H9 (cell line): Measurements from ENCODE around the gene NOS3. TPM values are rescaled to one million over a fixed set of nuclear protein-coding genes. Genes with fewer than 3 reads are reported as not detected.
A peak's percentile ranks its signal among the peaks of the same experiment; 100 is the strongest.

Source experiments
- DNase-seq: peaks from one replicate; pipeline ENCODE4 v3.0.0-alpha.2; 2017
- H2AFZ ChIP-seq: one replicate; pipeline ENCODE4 v1.6.1; 2013; ENCODE audit warnings: mild to moderate bottlenecking, low read length, control low read depth, moderate library complexity
- H2AK5ac ChIP-seq: 2 replicates; pipeline ENCODE4 v1.6.1; 2013; ENCODE audit warnings: low read length, control low read depth, mixed read lengths; ENCODE audit not compliant: insufficient read length
- H2BK120ac ChIP-seq: one replicate; pipeline ENCODE4 v1.6.1; 2013; ENCODE audit warnings: low read depth, mild to moderate bottlenecking, low read length, control low read depth, inconsistent platforms; ENCODE audit not compliant: poor library complexity, severe bottlenecking
- H2BK12ac ChIP-seq: 2 replicates; pipeline ENCODE4 v1.6.1; 2013; ENCODE audit warnings: low read length, control low read depth, mixed read lengths, low read depth; ENCODE audit not compliant: insufficient read length
- H2BK15ac ChIP-seq: 2 replicates; pipeline ENCODE4 v1.6.1; 2013; ENCODE audit warnings: low read depth, low read length, control low read depth
- H2BK20ac ChIP-seq: one replicate; pipeline ENCODE4 v1.6.1; 2013; ENCODE audit warnings: low read depth, mild to moderate bottlenecking, low read length, control low read depth, inconsistent platforms; ENCODE audit not compliant: poor library complexity, severe bottlenecking
- H2BK5ac ChIP-seq: 2 replicates; pipeline ENCODE4 v1.6.1; 2013; ENCODE audit warnings: low read length, control low read depth, mixed read lengths; ENCODE audit not compliant: insufficient read length
- H3K14ac ChIP-seq: 2 replicates; pipeline ENCODE4 v1.6.1; 2013; ENCODE audit warnings: low read length, control low read depth; ENCODE audit not compliant: insufficient read depth
- H3K18ac ChIP-seq: 2 replicates; pipeline ENCODE4 v1.6.1; 2013; ENCODE audit warnings: low read depth, mild to moderate bottlenecking, mixed read lengths, low read length, control low read depth; ENCODE audit not compliant: insufficient read length
- H3K23ac ChIP-seq: 2 replicates; pipeline ENCODE4 v1.6.1; 2013; ENCODE audit warnings: low read length, control low read depth, mixed read lengths, low read depth; ENCODE audit not compliant: insufficient read length
- H3K23me2 ChIP-seq: 2 replicates; pipeline ENCODE4 v1.6.1; 2013; ENCODE audit warnings: low read depth, mild to moderate bottlenecking, mixed read lengths, low read length, control low read depth; ENCODE audit not compliant: insufficient read length, poor library complexity, severe bottlenecking
- H3K27ac ChIP-seq: 2 replicates; pipeline ENCODE4 v1.5.1; 2013; ENCODE audit warnings: low read length, control low read depth, mixed read lengths, low read depth; ENCODE audit not compliant: insufficient read length
- H3K27me3 ChIP-seq: 2 replicates; pipeline ENCODE4 v1.6.1; 2013; ENCODE audit warnings: low read length, control low read depth, inconsistent platforms; ENCODE audit not compliant: insufficient read depth
- H3K4ac ChIP-seq: 2 replicates; pipeline ENCODE4 v1.6.1; 2013; ENCODE audit warnings: low read depth, mild to moderate bottlenecking, control low read depth, inconsistent platforms, low read length, moderate library complexity
- H3K4me1 ChIP-seq: 2 replicates; pipeline ENCODE4 v1.6.1; 2013; ENCODE audit warnings: low read length, control low read depth, inconsistent platforms; ENCODE audit not compliant: insufficient read depth
- H3K4me2 ChIP-seq: 2 replicates; pipeline ENCODE4 v1.6.1; 2013; ENCODE audit warnings: low read length, control low read depth, mixed read lengths; ENCODE audit not compliant: insufficient read length, insufficient read depth
- H3K56ac ChIP-seq: 2 replicates; pipeline ENCODE4 v1.6.1; 2013; ENCODE audit warnings: low read depth, mild to moderate bottlenecking, mixed read lengths, low read length, control low read depth; ENCODE audit not compliant: insufficient read length
- H3K79me1 ChIP-seq: 2 replicates; pipeline ENCODE4 v1.6.1; 2013; ENCODE audit warnings: low read depth, mild to moderate bottlenecking, moderate library complexity, low read length, control low read depth, inconsistent platforms; ENCODE audit not compliant: insufficient read depth, poor library complexity, severe bottlenecking
- H3K79me2 ChIP-seq: 2 replicates; pipeline ENCODE4 v1.6.1; 2013; ENCODE audit warnings: low read length, control low read depth, inconsistent platforms; ENCODE audit not compliant: insufficient read depth
- H3K9ac ChIP-seq: 2 replicates; pipeline ENCODE4 v1.6.1; 2013; ENCODE audit warnings: low read length, control low read depth, mixed read lengths; ENCODE audit not compliant: insufficient read length; ENCODE audit errors: extremely low read depth
- H3K9me3 ChIP-seq: one replicate; pipeline ENCODE4 v1.6.1; 2013; ENCODE audit warnings: low read depth, low read length, inconsistent platforms; ENCODE audit not compliant: control insufficient read depth
- H3T11ph ChIP-seq: one replicate; pipeline ENCODE4 v1.6.1; 2013; ENCODE audit warnings: mild to moderate bottlenecking, low read length, control low read depth, inconsistent platforms
- H4K20me1 ChIP-seq: one replicate; pipeline ENCODE4 v1.6.1; 2013; ENCODE audit not compliant: control insufficient read depth, insufficient read length, insufficient read depth
- H4K5ac ChIP-seq: 2 replicates; pipeline ENCODE4 v1.6.1; 2013; ENCODE audit warnings: low read depth, mild to moderate bottlenecking, mixed read lengths, low read length, control low read depth; ENCODE audit not compliant: insufficient read length
- H4K8ac ChIP-seq: replicated peaks from 2 replicates; pipeline ENCODE4 v1.6.1; 2013; ENCODE audit warnings: low read length, control low read depth, mixed read lengths, low read depth; ENCODE audit not compliant: insufficient read length
- H4K91ac ChIP-seq: 2 replicates; pipeline ENCODE4 v1.6.1; 2013; ENCODE audit warnings: low read depth, mild to moderate bottlenecking, moderate library complexity, mixed read lengths, low read length, control low read depth; ENCODE audit not compliant: insufficient read length
- H3K27ac Mint-ChIP-seq, 3 experiments: 2 replicates in 2 of 3; 3 replicates in 1 of 3; pipeline ENCODE4 v1.8.0; 2020 to 2021; ENCODE audit warnings: mixed read lengths in 3 of 3, mild to moderate bottlenecking in 1 of 3, moderate library complexity in 1 of 3
- H3K27me3 Mint-ChIP-seq: 2 replicates; pipeline ENCODE4 v1.8.0; 2021; ENCODE audit warnings: low read depth, mild to moderate bottlenecking, moderate library complexity, mixed read lengths
- H3K36me3 Mint-ChIP-seq, 3 experiments: 2 replicates in 2 of 3; 3 replicates in 1 of 3; pipeline ENCODE4 v1.8.0; 2020 to 2021; ENCODE audit warnings: low read depth in 3 of 3, mixed read lengths in 3 of 3; ENCODE audit not compliant: insufficient read depth in 1 of 3
- H3K4me1 Mint-ChIP-seq, 2 experiments: 2 replicates each; pipeline ENCODE4 v1.8.0; 2020; ENCODE audit warnings: mixed read lengths in 2 of 2
- H3K4me3 Mint-ChIP-seq, 2 experiments: 2 replicates in 1 of 2; 3 replicates in 1 of 2; pipeline ENCODE4 v1.8.0; 2020 to 2021; ENCODE audit warnings: mild to moderate bottlenecking in 2 of 2, mixed read lengths in 2 of 2, moderate library complexity in 1 of 2
- H3K9me3 Mint-ChIP-seq, 2 experiments: 2 replicates in 1 of 2; 3 replicates in 1 of 2; pipeline ENCODE4 v1.8.0; 2020; ENCODE audit warnings: mild to moderate bottlenecking in 2 of 2, mixed read lengths in 2 of 2, moderate library complexity in 1 of 2
- CTCF ChIP-seq: fragments of 200-600 bp; sonication (generic); conservative IDR thresholded peaks from 3 replicates; pipeline ENCODE4 v1.8.0; 2021; ENCODE audit warnings: antibody characterized with exemption, mild to moderate bottlenecking
- WGBS: extraction: QIAGEN DNeasy Blood & Tissue Kit; methylation state at CpG from one replicate; pipeline ENCODE4 v1.1.7; 2013; ENCODE audit warnings: missing lambda C conversion rate, low lambda C conversion rate, mixed read lengths; ENCODE audit not compliant: insufficient read length; ENCODE audit errors: extremely low coverage; 5-methylcytosine and 5-hydroxymethylcytosine counted together
- total RNA-seq: library from RNA; stranded (reverse); gene quantifications from 2 replicates; pipeline ENCODE4 v1.2.1, GENCODE V29; 2021

NOS3 gene
- total RNA-seq, 1 experiment from 2014 or later = 4.5 TPM

- DNase-seq = peak; percentile 72
- H3K4me3 Mint-ChIP-seq = no peak overlapping the region
These were observed 26.2 kb upstream of the NOS3 start for GRCh38 chr7:150964593-150965111.

More at GRCh38 chr7:150964593-150965111, 26.2 kb upstream of the NOS3 start:
- Histone ChIP-seq H4K8ac (no peak overlapping the region), H4K5ac (no peak overlapping the region), H2AFZ (no peak overlapping the region), H2AK5ac (no peak overlapping the region), H3T11ph (no peak overlapping the region), H4K20me1 (no peaks in the 10 kb centered on the region), H3K23me2 (no peaks in the 10 kb centered on the region), H3K4me2 (no peak overlapping the region), H4K91ac (no peak overlapping the region), H3K27me3 (no peaks in the 10 kb centered on the region), H2BK15ac (no peak overlapping the region), H3K27ac (no peak overlapping the region), H3K9me3 (no peaks in the 10 kb centered on the region), H3K56ac (no peak overlapping the region), H3K14ac (no peak overlapping the region), H3K18ac (no peak overlapping the region), H2BK120ac (no peak overlapping the region), H3K23ac (no peak overlapping the region), H2BK20ac (no peak overlapping the region), H2BK12ac (no peak overlapping the region), H2BK5ac (no peak overlapping the region), H3K9ac (no peak overlapping the region), H3K4me1 (no peaks in the 10 kb centered on the region), H3K79me1 (no peaks in the 10 kb centered on the region), H3K79me2 (no peaks in the 10 kb centered on the region), H3K4ac (no peak overlapping the region)
- no peaks in the 10 kb centered on the region for H3K9me3 Mint-ChIP-seq
- TF ChIP-seq CTCF = peak; percentile 36; the same call in 2 of the 3 replicates
- WGBS = no CpG with 5 or more reads among the region's 16 CpGs
- peak overlapping the region in 1 of 3 experiments; percentile 44; a peak in 1 of 7 replicates for H3K27ac Mint-ChIP-seq
- H3K27me3 Mint-ChIP-seq = peaks cover 7% of the 10 kb centered on the region
- peaks cover 21 to 36% of the 10 kb centered on the region in 2 experiments for H3K4me1 Mint-ChIP-seq
- no peaks in the 10 kb centered on the region for H3K36me3 Mint-ChIP-seq
